A549 (cell line): ENCODE results near the gene ADARB2. TPM values are rescaled to one million over a fixed set of nuclear protein-coding genes. Genes with fewer than 3 reads are reported as not detected.

Experiments
- ATAC-seq, 2 experiments: fragments of 200-7000 bp in 1 of 2; fragments of >200 bp in 1 of 2; cut with Nextera tagmentation in 1 of 2; cut with Tn5 transposase in 1 of 2; 3 replicates each; pipeline versions ENCODE4 v1.8.0 to v1.9.1; 2018 to 2020; ENCODE audit warnings: mild to moderate bottlenecking in 1 of 2, moderate library complexity in 1 of 2
- CTCF ChIA-PET: fragments of 300-600 bp; sonication (Branson Sonifier 250); formaldehyde crosslinking; extraction: SDS; loops from one replicate; lab custom pipeline; 2021; ENCODE audit warnings: antibody characterized with exemption, inconsistent platforms; lab: Yijun Ruan, JAX
- POLR2A ChIA-PET: fragments of 350-600 bp; formaldehyde crosslinking; extraction: SDS; loops from one replicate; lab custom pipeline; 2021; ENCODE audit warnings: antibody characterized with exemption, inconsistent platforms; lab: Yijun Ruan, JAX
- DNase-seq, 2 experiments: peaks; one replicate each; pipeline versions ENCODE4 v3.0.0 to v3.0.0-alpha.2; 2011 to 2016; ENCODE audit warnings: low read depth in 1 of 2, low spot score in 1 of 2
- FAIRE-seq: peaks from 2 replicates; lab custom pipeline; 2011; peaks lifted over from hg19 to GRCh38; lab: Jason Lieb, UNC
- H3K27ac ChIP-seq, 2 experiments: fragments of >200 bp; sonication (Bioruptor Twin); formaldehyde crosslinking; 3 replicates each; pipeline ENCODE4 v1.5.1; 2016 to 2017
- H3K4me1 ChIP-seq: fragments of >200 bp; sonication (Bioruptor Twin); formaldehyde crosslinking; 3 replicates; pipeline ENCODE4 v1.6.1; 2016
- H3K4me2 ChIP-seq: fragments of >200 bp; sonication (Bioruptor Twin); formaldehyde crosslinking; 3 replicates; pipeline ENCODE4 v1.6.1; 2016
- H3K4me3 ChIP-seq: fragments of >200 bp; sonication (Bioruptor Twin); formaldehyde crosslinking; 3 replicates; pipeline ENCODE4 v1.5.1; 2016
- H3K9me3 ChIP-seq: fragments of >200 bp; sonication (Bioruptor Twin); formaldehyde crosslinking; 3 replicates; pipeline ENCODE4 v1.6.1; 2016
- ATOH8 ChIP-seq: fragments of 250-450 bp; sonication (Bioruptor Pico); IDR thresholded peaks from 2 replicates; pipeline ENCODE4 v1.5.0; 2020; ENCODE audit warnings: low read depth, mild to moderate bottlenecking, moderate library complexity
- CEBPB ChIP-seq, 2 experiments: fragments of >200 bp in 1 of 2; sonication (Bioruptor Twin) in 1 of 2; formaldehyde crosslinking in 1 of 2; IDR thresholded peaks; 2 replicates each; pipeline ENCODE4 v1.6.1; 2012 to 2016
- CHD2 ChIP-seq: fragments of 150-350 bp; IDR thresholded peaks from 2 replicates; pipeline ENCODE4 v1.6.1; 2014; ENCODE audit warnings: low read length; ENCODE audit not compliant: partially characterized antibody
- CHD4 ChIP-seq: fragments of 200-600 bp; sonication (generic); IDR thresholded peaks from 2 replicates; pipeline ENCODE4 v1.6.1; 2016; ENCODE audit warnings: antibody characterized with exemption, mild to moderate bottlenecking, borderline replicate concordance
- E2F6 ChIP-seq: IDR thresholded peaks from 2 replicates; pipeline ENCODE4 v1.6.1; 2012; ENCODE audit warnings: low read depth, borderline replicate concordance
- EHF ChIP-seq: fragments of 250-450 bp; sonication (Bioruptor Pico); IDR thresholded peaks from 2 replicates; pipeline ENCODE4 v1.5.0; 2020; ENCODE audit warnings: mild to moderate bottlenecking
- FOSL2 ChIP-seq, 2 experiments: fragments of 450-650 bp in 1 of 2; fragments of >200 bp in 1 of 2; sonication (Bioruptor Twin) in 1 of 2; formaldehyde crosslinking; IDR thresholded peaks; 2 replicates each; pipeline versions ENCODE4 v1.5.0 to v1.6.1; 2016 to 2020; ENCODE audit warnings: mild to moderate bottlenecking in 1 of 2, moderate library complexity in 1 of 2
- FOXS1 ChIP-seq: fragments of 250-450 bp; sonication (Bioruptor Pico); IDR thresholded peaks from 2 replicates; pipeline ENCODE4 v1.5.0; 2020; ENCODE audit warnings: mild to moderate bottlenecking, moderate library complexity
- GATA3 ChIP-seq: IDR thresholded peaks from 2 replicates; pipeline ENCODE4 v1.6.1; 2012; ENCODE audit warnings: borderline replicate concordance
- HDAC2 ChIP-seq: fragments of 200-600 bp; sonication (generic); IDR thresholded peaks from 2 replicates; pipeline ENCODE4 v1.6.1; 2016
- HOXA7 ChIP-seq: fragments of 250-450 bp; sonication (Bioruptor Pico); IDR thresholded peaks from 2 replicates; pipeline ENCODE4 v1.5.0; 2020; ENCODE audit warnings: mild to moderate bottlenecking, moderate library complexity
- JUN ChIP-seq, 2 experiments: fragments of >200 bp; sonication (Bioruptor Twin); formaldehyde crosslinking; IDR thresholded peaks; 2 replicates in 1 of 2; 3 replicates in 1 of 2; pipeline ENCODE4 v1.6.1; 2016 to 2017
- KDM1A ChIP-seq: fragments of 200-600 bp; sonication (generic); IDR thresholded peaks from 2 replicates; pipeline ENCODE4 v1.6.1; 2016; ENCODE audit warnings: low read depth, mild to moderate bottlenecking
- KDM5A ChIP-seq: fragments of 200-600 bp; sonication (generic); IDR thresholded peaks from 2 replicates; pipeline ENCODE4 v1.6.1; 2016; ENCODE audit warnings: antibody characterized with exemption, mild to moderate bottlenecking
- MYC ChIP-seq: IDR thresholded peaks from 2 replicates; pipeline ENCODE4 v1.6.1; 2012; ENCODE audit warnings: mild to moderate bottlenecking, inconsistent platforms, low read length, improper control_type of control experiment, borderline replicate concordance
- NPAS2 ChIP-seq: fragments of 250-450 bp; sonication (Bioruptor Pico); IDR thresholded peaks from 2 replicates; pipeline ENCODE4 v1.8.0; 2022; ENCODE audit warnings: mild to moderate bottlenecking, moderate library complexity, borderline replicate concordance
- PHF8 ChIP-seq: fragments of 200-600 bp; sonication (generic); IDR thresholded peaks from 2 replicates; pipeline ENCODE4 v1.6.1; 2016; ENCODE audit warnings: low read depth, mild to moderate bottlenecking, antibody characterized with exemption, moderate library complexity, borderline replicate concordance
- POLR2AphosphoS2 ChIP-seq: conservative IDR thresholded peaks from 2 replicates; pipeline ENCODE4 v1.6.1; 2012; ENCODE audit warnings: low read length, improper control_type of control experiment, inconsistent platforms
- RNF2 ChIP-seq: fragments of 200-600 bp; sonication (generic); IDR thresholded peaks from 2 replicates; pipeline ENCODE4 v1.6.1; 2016; ENCODE audit warnings: low read depth, mild to moderate bottlenecking, antibody characterized with exemption, moderate library complexity, borderline replicate concordance
- SMC3 ChIP-seq: fragments of >200 bp; sonication (Bioruptor Twin); formaldehyde crosslinking; IDR thresholded peaks from 3 replicates; pipeline ENCODE4 v1.6.1; 2018; ENCODE audit warnings: inconsistent platforms
- SREBF2 ChIP-seq: fragments of 450-650 bp; IDR thresholded peaks from 2 replicates; pipeline ENCODE4 v1.6.1; 2014; ENCODE audit warnings: mild to moderate bottlenecking, moderate library complexity
- TFCP2L1 ChIP-seq: fragments of 250-450 bp; sonication (Bioruptor Pico); IDR thresholded peaks from 2 replicates; pipeline ENCODE4 v1.5.0; 2021; ENCODE audit warnings: mild to moderate bottlenecking
- TP53 ChIP-seq: fragments of 250-450 bp; sonication (Bioruptor Pico); IDR thresholded peaks from 2 replicates; pipeline ENCODE4 v1.5.0; 2021; ENCODE audit warnings: mild to moderate bottlenecking, moderate library complexity
- ZC3H11A ChIP-seq: fragments of 450-650 bp; IDR thresholded peaks from 2 replicates; pipeline ENCODE4 v1.6.1; 2014; ENCODE audit warnings: antibody characterized with exemption, mild to moderate bottlenecking
- ZFP36 ChIP-seq: fragments of 450-650 bp; IDR thresholded peaks from 2 replicates; pipeline ENCODE4 v1.6.1; 2014; ENCODE audit warnings: borderline replicate concordance; ENCODE audit not compliant: partially characterized antibody
- ZNF302 ChIP-seq: fragments of 250-450 bp; sonication (Bioruptor Pico); IDR thresholded peaks from 2 replicates; pipeline ENCODE4 v1.9.0; 2021; ENCODE audit warnings: inconsistent platforms, mild to moderate bottlenecking, moderate library complexity
- WGBS: methylation state at CpG from one replicate; pipeline ENCODE4 v1.1.6; 2017; ENCODE audit errors: missing lambda C conversion rate; 5-methylcytosine and 5-hydroxymethylcytosine counted together
- polyA plus RNA-seq, 4 experiments: library from polyadenylated mRNA; depleted of rRNA in 3 of 4; stranded (reverse); fragments of >200 nt; fragmentation: RNase III in 1 of 4; extraction: RNeasy Plus Mini Kit Qiagen cat#74134 plus additional on column Dnase treatment in 1 of 4; gene quantifications; 2 replicates in 3 of 4; 3 replicates in 1 of 4; pipeline ENCODE4 v1.2.3, GENCODE V29; 2011 to 2017
- TF ChIP-seq, protein P1 (sequence below): fragments of >200 bp; sonication (Bioruptor Twin); formaldehyde crosslinking; IDR thresholded peaks from 3 replicates; pipeline ENCODE4 v1.5.1; 2016
- TF ChIP-seq, protein P2 (sequence below): fragments of >200 bp; sonication (Bioruptor Twin); formaldehyde crosslinking; IDR thresholded peaks from 2 replicates; pipeline ENCODE4 v1.6.1; 2016

Gene ADARB2
- polyA plus RNA-seq, 2 of the 4 experiments (the other 2 are of a cell fraction): not detected

DNA sequence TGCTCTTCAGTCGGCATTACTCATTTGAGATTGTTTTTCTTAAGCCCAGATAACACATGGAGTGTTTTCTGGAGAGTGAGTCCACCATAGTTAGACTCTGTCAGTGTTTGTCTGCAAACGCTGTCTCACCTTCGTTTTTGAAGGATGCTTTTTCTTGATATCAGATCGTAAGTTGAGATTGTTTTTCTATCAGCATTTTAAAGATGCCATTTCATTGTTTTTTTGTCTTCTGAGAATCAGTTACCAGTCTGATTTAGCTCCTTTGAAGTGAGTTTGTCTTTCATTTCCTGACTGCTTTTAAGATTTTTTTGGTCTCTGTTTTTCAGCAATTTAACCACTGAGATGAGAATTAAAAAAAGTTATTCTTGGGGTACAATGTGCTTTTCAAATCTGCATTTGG, 543.8 kb downstream of the ADARB2 start:
- DNase-seq: no peak
- no peaks in the 10 kb centered on the region for H3K9me3 ChIP-seq
- H3K4me1 ChIP-seq: no peaks in the 10 kb centered on the region
- H3K4me2 ChIP-seq: no peak overlapping the region
- 12% methylated on average over 4 of the region's 4 CpGs for WGBS
- no peak for ATAC-seq
- H3K27ac ChIP-seq: no peak overlapping the region
- no peak for FAIRE-seq
- POLR2A ChIA-PET: no interaction called here
- CTCF ChIA-PET: no interaction called here
- TF ChIP-seq JUN (IDR thresholded peaks at IDR 0.05) (no peak), CHD4 (no peak), PHF8 (no peak), KDM1A (no peak), KDM5A (no peak), ZC3H11A (no peak), ZFP36 (no peak)
- no peak overlapping the region for H3K4me3 ChIP-seq

DNA sequence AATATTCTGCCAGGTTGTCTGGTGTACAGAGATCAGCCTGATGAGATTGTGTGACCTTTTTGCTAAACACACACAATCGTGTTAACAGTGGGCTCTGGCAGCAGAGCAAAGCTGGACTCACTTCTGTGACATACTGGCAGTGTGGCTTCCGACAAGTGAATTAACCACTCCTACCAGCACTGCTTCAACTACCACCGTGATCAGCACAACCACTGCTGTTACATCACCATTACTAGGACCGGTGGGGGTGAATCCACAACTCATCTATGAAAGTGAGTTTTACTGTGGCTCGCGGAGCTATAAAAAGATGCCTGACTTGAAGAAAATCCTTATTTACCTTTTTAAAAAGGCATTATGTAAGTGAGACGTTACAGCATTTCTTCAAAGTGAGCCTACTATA, 545.6 kb downstream of the ADARB2 start:
- 52% methylated on average over 7 of the region's 7 CpGs for WGBS
- ATAC-seq (no peak), DNase-seq (no peak), FAIRE-seq (no peak)
- Histone ChIP-seq H3K27ac (no peak overlapping the region), H3K9me3 (no peaks in the 10 kb centered on the region), H3K4me1 (no peaks in the 10 kb centered on the region), H3K4me3 (no peak overlapping the region), H3K4me2 (no peak overlapping the region)
- ChIA-PET POLR2A (no interaction called here), CTCF (interaction anchor here (0.8 kb wide), 1 partner anchor 9 kb away, joined by 3 read pairs; no protein-coding TSS in a partner anchor)
- TF ChIP-seq JUN (IDR thresholded peaks at IDR 0.05) (no peak), RNF2 (no peak), CHD2 (no peak), HDAC2 (no peak), NPAS2 (no peak), ZNF302 (CRISPR knock-in tag) (no peak), POLR2AphosphoS2 (no peak), EHF (CRISPR knock-in tag) (no peak), FOSL2 (IDR thresholded peaks at IDR 0.05) (no peak), FOSL2 (CRISPR knock-in tag; IDR thresholded peaks at IDR 0.05) (no peak), SREBF2 (no peak), HOXA7 (CRISPR knock-in tag) (no peak), ATOH8 (CRISPR knock-in tag) (no peak), FOXS1 (no peak)

- POLR2A ChIA-PET: no interaction called here
- DNase-seq (no peak), FAIRE-seq (no peak), ATAC-seq (no peak)
- Histone ChIP-seq H3K4me3 (no peak overlapping the region), H3K9me3 (no peaks in the 10 kb centered on the region), H3K4me1 (no peaks in the 10 kb centered on the region), H3K27ac (no peak overlapping the region), H3K4me2 (no peak overlapping the region)
- WGBS: 40% methylated on average over 14 of the region's 22 CpGs
- TF ChIP-seq HDAC2 (no peak), GATA3 (no peak), E2F6 (no peak), TP53 (no peak), SMC3 (no peak), TFCP2L1 (CRISPR knock-in tag) (no peak), CEBPB (IDR thresholded peaks at IDR 0.05) (no peak), EHF (CRISPR knock-in tag) (no peak), RNF2 (no peak), MYC (no peak)
- TF ChIP-seq, protein P1, sequence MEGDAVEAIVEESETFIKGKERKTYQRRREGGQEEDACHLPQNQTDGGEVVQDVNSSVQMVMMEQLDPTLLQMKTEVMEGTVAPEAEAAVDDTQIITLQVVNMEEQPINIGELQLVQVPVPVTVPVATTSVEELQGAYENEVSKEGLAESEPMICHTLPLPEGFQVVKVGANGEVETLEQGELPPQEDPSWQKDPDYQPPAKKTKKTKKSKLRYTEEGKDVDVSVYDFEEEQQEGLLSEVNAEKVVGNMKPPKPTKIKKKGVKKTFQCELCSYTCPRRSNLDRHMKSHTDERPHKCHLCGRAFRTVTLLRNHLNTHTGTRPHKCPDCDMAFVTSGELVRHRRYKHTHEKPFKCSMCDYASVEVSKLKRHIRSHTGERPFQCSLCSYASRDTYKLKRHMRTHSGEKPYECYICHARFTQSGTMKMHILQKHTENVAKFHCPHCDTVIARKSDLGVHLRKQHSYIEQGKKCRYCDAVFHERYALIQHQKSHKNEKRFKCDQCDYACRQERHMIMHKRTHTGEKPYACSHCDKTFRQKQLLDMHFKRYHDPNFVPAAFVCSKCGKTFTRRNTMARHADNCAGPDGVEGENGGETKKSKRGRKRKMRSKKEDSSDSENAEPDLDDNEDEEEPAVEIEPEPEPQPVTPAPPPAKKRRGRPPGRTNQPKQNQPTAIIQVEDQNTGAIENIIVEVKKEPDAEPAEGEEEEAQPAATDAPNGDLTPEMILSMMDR: no peak
- TF ChIP-seq, protein P2, sequence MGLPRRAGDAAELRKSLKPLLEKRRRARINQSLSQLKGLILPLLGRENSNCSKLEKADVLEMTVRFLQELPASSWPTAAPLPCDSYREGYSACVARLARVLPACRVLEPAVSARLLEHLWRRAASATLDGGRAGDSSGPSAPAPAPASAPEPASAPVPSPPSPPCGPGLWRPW: no peak
- CTCF ChIA-PET: no interaction called here
Measured at GRCh38 chr10:1190791-1191490, 546.4 kb downstream of the ADARB2 start.
